ENCODE results near the gene CRYBB3.
"Not testable (repeated sequence)": the region's sequence is repeated elsewhere in the genome, so short reads cannot be mapped to it uniquely, and the experiment has no call there.

CRYBB3 gene

DNA sequence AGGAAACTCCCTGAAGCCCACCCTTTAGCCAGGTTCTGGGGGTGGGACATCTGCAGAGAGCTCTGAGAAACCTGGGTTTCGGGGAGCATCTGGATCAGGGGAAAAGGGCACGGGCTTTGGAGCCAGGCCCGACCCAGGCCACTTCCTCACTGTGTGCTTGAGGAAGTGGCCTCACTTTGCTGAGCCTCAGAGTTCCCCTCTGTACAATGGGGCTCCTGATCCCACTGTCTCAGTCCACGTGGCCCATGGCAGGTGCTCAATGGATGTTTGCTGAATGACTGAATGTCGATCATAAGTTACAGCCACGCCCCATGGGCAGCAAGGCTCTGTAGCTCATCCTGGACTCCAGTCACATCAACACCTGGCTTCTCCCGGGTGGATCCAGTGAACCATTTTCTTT, 1.3 kb downstream of the CRYBB3 start:
- no peaks in the 10 kb centered on the region for H3K79me2 ChIP-seq (ENCODE audit: low read length)
- H3K4me2 ChIP-seq (ENCODE audit: low read length), result no peak overlapping the region
- H3K27ac ChIP-seq (ENCODE audit: low read length), result no peak overlapping the region
- TF ChIP-seq EZH2phosphoT487 (IDR thresholded peaks at IDR 0.05; ENCODE audit: low read depth), result no peak
- no peak for TF ChIP-seq CTCF (IDR thresholded peaks at IDR 0.05; ENCODE audit: low read depth, low read length)
- no peak overlapping the region for H2AFZ ChIP-seq (ENCODE audit: low read depth, low read length)
- no peaks in the 10 kb centered on the region for H3K36me3 ChIP-seq (replicated peaks; ENCODE audit: low read depth, low read length)
- H4K20me1 ChIP-seq (ENCODE audit: insufficient read depth, low read length), result no peaks in the 10 kb centered on the region
- H3K4me1 ChIP-seq (ENCODE audit: low read length), result no peaks in the 10 kb centered on the region
- peaks cover 2% of the 10 kb centered on the region; the same call in 1 of the 2 replicates for H3K27me3 ChIP-seq (ENCODE audit: low read depth, low read length)
- H3K9ac ChIP-seq (ENCODE audit: low read length), result no peak overlapping the region
- H3K9me3 ChIP-seq (ENCODE audit: insufficient read depth, low read length), result no peaks in the 10 kb centered on the region
- H3K4me3 ChIP-seq (ENCODE audit: low read length), result no peak overlapping the region

- no peaks in the 10 kb centered on the region for H3K36me3 ChIP-seq (replicated peaks; ENCODE audit: low read depth, low read length)
- H3K4me3 ChIP-seq (ENCODE audit: low read length), result no peak overlapping the region
- H3K27ac ChIP-seq (ENCODE audit: low read length), result no peak overlapping the region
- H3K79me2 ChIP-seq (ENCODE audit: low read length), result no peaks in the 10 kb centered on the region
- H3K9me3 ChIP-seq (ENCODE audit: insufficient read depth, low read length), result no peaks in the 10 kb centered on the region
- H2AFZ ChIP-seq (ENCODE audit: low read depth, low read length), result no peak overlapping the region
- H3K4me2 ChIP-seq (ENCODE audit: low read length), result peak overlapping the region; percentile 12
- no peak for TF ChIP-seq CTCF (IDR thresholded peaks at IDR 0.05; ENCODE audit: low read depth, low read length)
- no peak for TF ChIP-seq EZH2phosphoT487 (IDR thresholded peaks at IDR 0.05; ENCODE audit: low read depth)
- peaks cover 2% of the 10 kb centered on the region; the same call in 1 of the 2 replicates for H3K27me3 ChIP-seq (ENCODE audit: low read depth, low read length)
- no peaks in the 10 kb centered on the region for H3K4me1 ChIP-seq (ENCODE audit: low read length)
- H4K20me1 ChIP-seq (ENCODE audit: insufficient read depth, low read length), result no peaks in the 10 kb centered on the region
- H3K9ac ChIP-seq (ENCODE audit: low read length), result no peak overlapping the region
Observed at GRCh38 chr22:25201557-25202273, 2.1 kb downstream of the CRYBB3 start.

DNA sequence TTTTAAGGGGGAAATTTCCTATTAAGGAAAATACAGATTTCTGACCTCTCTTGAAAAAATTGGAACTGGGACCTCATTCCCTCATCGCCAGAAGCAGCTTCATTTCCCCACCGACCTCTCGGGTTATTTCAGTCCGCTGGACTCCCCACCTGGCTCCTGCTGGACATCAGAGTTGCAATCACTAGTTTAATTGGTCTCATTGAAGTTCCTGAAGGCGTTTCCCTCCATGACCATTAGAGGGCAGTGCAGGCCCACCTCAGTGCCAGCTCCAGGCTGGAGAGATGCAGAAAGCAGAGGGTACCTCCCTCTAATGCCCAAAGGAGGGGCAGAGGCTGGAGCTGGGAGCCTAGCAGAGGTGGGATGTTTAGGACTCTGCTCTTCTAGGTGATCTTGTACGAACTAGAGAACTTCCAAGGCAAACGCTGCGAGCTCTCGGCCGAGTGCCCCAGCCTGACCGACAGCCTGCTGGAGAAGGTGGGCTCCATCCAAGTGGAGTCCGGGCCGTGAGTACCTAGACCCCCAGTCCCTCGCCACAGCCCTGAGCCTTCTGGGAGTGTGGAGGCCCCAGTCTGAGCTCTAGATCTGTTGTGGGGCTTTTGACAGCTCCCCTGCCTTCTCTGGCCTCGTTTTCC, 2.7 kb downstream of the CRYBB3 start:
- Histone ChIP-seq H3K9ac (ENCODE audit: low read length) (no peak overlapping the region), H2AFZ (ENCODE audit: low read depth, low read length) (no peak overlapping the region), H3K9me3 (ENCODE audit: insufficient read depth, low read length) (no peaks in the 10 kb centered on the region), H3K4me1 (ENCODE audit: low read length) (no peaks in the 10 kb centered on the region), H3K4me3 (ENCODE audit: low read length) (no peak overlapping the region), H3K27me3 (ENCODE audit: low read depth, low read length) (peaks cover 2% of the 10 kb centered on the region; the same call in 1 of the 2 replicates), H3K79me2 (ENCODE audit: low read length) (no peaks in the 10 kb centered on the region), H3K4me2 (ENCODE audit: low read length) (peak overlapping the region; percentile 12), H4K20me1 (ENCODE audit: insufficient read depth, low read length) (no peaks in the 10 kb centered on the region), H3K27ac (ENCODE audit: low read length) (no peak overlapping the region), H3K36me3 (replicated peaks; ENCODE audit: low read depth, low read length) (no peaks in the 10 kb centered on the region)
- TF ChIP-seq CTCF (IDR thresholded peaks at IDR 0.05; ENCODE audit: low read depth, low read length) (peak; percentile 95), EZH2phosphoT487 (IDR thresholded peaks at IDR 0.05; ENCODE audit: low read depth) (no peak)

- Histone ChIP-seq H3K79me2 (ENCODE audit: low read length) (no peaks in the 10 kb centered on the region), H3K27ac (ENCODE audit: low read length) (no peak overlapping the region), H3K4me2 (ENCODE audit: low read length) (no peak overlapping the region), H3K27me3 (ENCODE audit: low read depth, low read length) (peaks cover 2% of the 10 kb centered on the region; the same call in 1 of the 2 replicates), H4K20me1 (ENCODE audit: insufficient read depth, low read length) (no peaks in the 10 kb centered on the region), H2AFZ (ENCODE audit: low read depth, low read length) (no peak overlapping the region), H3K9ac (ENCODE audit: low read length) (no peak overlapping the region), H3K36me3 (replicated peaks; ENCODE audit: low read depth, low read length) (no peaks in the 10 kb centered on the region), H3K4me3 (ENCODE audit: low read length) (no peak overlapping the region), H3K9me3 (ENCODE audit: insufficient read depth, low read length) (no peaks in the 10 kb centered on the region), H3K4me1 (ENCODE audit: low read length) (no peaks in the 10 kb centered on the region)
- no peak for TF ChIP-seq EZH2phosphoT487 (IDR thresholded peaks at IDR 0.05; ENCODE audit: low read depth)
- no peak for TF ChIP-seq CTCF (IDR thresholded peaks at IDR 0.05; ENCODE audit: low read depth, low read length)
Observed at GRCh38 chr22:25203082-25203481, 3.4 kb downstream of the CRYBB3 start.

DNA sequence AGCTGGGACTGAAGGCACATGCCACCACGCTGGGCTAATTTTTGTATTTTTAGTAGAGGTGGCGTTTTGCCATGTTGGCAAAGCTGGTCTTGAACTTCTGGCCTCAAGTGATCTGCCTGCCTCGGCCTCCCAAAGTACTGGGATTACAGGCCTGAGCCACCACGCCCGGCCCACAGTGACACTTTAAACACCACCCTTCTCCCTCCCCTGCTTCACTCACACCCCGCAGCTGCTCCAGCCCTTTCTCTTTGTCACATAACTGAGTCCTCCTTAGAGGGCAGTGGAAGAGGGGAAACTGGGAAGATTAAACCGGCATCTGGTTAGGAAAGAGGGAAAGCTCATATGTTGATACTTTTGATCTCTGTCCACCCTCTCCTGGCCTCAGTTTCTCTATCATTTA, 4.9 kb downstream of the CRYBB3 start:
- not testable (repeated sequence) for H3K4me1 ChIP-seq (ENCODE audit: low read length); H3K27me3 ChIP-seq (ENCODE audit: low read depth, low read length); H3K4me3 ChIP-seq (ENCODE audit: low read length); H4K20me1 ChIP-seq (ENCODE audit: insufficient read depth, low read length); H2AFZ ChIP-seq (ENCODE audit: low read depth, low read length); H3K9me3 ChIP-seq (ENCODE audit: insufficient read depth, low read length); H3K27ac ChIP-seq (ENCODE audit: low read length); H3K4me2 ChIP-seq (ENCODE audit: low read length); H3K79me2 ChIP-seq (ENCODE audit: low read length); H3K36me3 ChIP-seq (replicated peaks; ENCODE audit: low read depth, low read length); H3K9ac ChIP-seq (ENCODE audit: low read length)

Measured in OCI-LY3 (cell line).